GM21526 (cell line): ENCODE measurements around the gene GABBR2.

Experiments used
- ATAC-seq: cut with Tn5 transposase; IDR thresholded peaks from one replicate; pipeline ENCODE4 v1.9.1; 2021; ENCODE audit warnings: moderate library complexity; ENCODE audit not compliant: unreplicated experiment, low FRiP score

Gene GABBR2

DNA sequence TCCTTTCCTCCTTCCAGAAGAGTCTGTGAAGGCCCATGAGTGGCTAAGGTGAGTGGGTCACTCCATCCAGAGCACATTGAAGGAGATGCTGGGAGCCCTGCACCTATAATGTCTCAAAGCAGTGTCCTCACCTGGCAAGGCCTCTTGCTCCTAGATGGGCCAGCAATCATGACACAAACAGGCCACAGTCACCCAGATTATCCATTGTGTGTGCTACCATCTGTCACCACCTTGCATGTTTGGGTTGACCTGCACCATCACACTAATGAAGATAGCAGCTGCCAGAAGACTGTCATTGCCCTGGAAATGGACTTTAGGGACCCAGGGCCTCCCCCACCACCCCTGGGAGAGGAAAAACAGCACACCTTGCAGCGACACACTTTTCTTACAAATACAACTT is 69.6 kb downstream of the GABBR2 start:
- no peak for ATAC-seq

DNA sequence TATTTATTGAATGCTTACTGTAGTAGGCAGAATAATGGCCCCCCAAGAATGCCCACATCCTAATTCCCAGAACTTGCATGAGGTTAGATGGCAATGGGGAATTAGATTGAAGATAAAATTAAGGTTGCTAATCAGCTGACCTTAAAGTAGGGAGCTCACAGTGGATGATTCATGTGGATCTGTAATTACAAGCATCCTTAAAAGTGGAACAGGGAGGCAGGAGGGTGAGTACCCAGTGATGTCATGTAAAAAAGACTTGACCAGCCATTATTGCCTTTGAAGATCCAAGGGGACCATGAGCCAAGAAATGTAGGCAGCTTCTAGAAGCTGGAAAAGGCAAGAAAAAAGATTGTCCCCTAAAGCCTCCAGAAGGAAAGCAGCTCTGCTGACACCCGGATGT is 71.4 kb downstream of the GABBR2 start:
- no peak for ATAC-seq

DNA sequence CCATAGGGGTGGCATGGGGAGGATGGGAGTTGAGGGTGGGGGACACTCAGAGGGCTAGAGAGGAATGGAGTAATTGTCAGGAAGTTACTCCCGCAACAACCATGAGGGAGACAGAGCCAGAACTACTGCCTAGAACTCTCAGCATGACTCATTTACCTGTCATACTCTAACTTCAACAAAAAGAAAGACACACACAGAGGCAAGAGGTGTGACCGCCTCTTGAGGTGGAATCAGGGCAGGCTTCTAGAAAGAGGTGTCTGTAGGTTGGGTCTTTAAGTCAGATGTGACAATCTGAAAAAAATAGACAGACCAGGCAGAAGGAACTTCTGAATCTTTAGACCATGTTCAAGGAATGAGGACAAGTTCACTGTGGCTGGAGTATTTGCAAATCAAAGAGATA is 73.4 kb downstream of the GABBR2 start:
- no peak for ATAC-seq

DNA sequence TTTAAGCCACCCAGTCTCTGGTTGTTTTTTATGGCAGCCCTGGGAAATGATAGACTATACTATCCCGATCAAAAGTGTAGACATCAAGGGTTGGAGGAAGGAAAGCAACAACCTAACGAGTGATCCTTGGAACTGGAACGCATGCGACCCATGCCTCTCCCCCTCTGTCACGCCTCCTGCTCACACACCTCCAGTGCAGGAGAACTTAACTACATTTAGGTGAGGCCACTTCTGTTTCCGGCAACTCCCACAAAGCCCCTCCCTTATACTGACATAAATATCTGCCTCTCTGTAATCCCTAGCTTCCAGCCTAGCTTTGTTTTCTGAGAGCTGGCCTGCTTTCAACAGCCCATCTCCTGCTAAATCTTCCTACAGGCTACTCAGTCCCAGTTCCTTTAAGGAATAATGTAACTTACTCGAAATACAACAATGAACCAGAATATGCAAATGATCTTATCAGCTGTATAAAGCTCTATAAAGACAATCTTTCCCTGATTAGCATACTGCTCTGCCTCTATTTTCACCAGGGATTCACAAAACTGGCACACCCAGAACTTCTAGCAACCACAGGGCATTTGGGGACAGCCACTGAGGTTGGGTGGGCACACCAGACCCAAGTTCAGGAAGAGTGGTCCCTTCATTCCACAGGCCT is 73.9 kb downstream of the GABBR2 start:
- no peak for ATAC-seq

DNA sequence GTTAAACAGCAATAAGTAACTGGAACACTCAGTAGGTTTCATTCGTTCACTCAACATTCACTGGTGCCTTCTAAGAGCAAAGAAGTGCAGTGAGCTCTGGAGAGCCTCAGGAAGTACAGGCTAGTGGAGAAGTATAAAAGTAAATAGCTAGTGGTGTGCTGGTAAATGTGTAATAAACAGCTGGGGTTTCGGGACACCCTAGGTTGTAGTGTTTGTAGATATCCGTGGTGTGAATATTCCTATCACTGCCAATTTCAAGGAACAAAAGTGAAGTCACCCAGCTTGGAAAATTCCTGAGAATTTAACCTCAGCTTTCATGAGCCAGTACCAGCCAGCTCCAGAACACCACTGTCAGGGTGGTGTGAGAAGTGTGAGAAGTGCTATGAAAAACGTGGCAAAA is 75.9 kb downstream of the GABBR2 start:
- no peak for ATAC-seq

DNA sequence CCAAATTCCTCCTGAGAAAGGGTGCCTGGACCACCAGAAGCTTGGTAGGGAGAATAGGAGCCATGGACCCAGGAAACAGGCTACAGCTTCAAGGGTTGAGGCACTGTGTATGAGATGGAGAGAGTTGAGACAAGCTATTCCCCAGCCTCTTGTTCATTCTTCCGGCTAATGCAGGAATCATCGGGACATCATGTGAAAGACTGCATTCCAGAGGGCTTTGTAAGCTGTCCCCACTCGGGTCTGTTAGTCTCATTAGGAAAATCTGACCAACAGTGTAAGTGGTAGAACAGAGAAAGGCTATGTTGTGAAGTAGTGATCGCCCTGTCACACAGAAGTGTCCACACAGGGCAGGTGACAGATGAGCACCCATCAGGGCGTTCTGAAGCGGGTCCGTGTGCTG is 81.4 kb downstream of the GABBR2 start:
- no peak for ATAC-seq

DNA sequence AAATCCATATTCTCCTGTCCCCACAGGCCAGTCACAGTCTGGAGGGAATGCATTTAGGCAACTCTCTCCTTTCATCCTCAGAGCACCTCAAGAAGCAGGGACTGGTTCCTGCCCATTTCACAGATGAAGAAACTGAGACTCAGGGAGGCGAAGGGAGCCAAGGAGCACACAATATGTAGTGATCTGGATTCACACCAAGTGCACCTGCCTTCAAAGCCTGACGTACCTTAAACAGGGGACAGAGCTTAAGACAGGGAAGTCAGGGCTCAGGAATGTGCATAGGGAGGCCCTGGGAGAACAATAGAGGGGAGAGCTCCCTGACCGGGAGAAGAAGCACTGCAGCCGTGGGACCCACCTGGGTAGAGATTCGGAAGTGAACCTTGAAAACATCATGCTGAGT is 83.0 kb downstream of the GABBR2 start:
- ATAC-seq, result no peak

DNA sequence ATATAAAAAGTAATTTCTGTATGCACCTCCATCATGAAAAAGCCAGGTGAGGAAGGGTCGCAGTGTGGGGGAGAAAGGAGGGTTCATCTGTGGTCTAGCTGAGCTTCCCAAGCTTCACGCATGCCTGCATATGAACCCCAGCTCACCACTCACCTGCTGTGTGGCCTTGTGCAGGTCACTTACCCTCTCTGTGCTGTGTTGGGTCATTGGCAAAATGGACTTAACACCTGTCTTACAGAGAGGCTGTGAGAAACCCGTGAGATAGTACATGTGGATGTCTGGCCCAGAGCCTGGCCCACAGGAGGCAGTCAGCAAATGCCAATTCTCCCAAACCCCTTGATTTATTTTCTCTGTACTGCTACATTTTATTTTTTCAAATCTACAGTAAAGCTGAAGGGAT is 88.9 kb downstream of the GABBR2 start:
- no peak for ATAC-seq

DNA sequence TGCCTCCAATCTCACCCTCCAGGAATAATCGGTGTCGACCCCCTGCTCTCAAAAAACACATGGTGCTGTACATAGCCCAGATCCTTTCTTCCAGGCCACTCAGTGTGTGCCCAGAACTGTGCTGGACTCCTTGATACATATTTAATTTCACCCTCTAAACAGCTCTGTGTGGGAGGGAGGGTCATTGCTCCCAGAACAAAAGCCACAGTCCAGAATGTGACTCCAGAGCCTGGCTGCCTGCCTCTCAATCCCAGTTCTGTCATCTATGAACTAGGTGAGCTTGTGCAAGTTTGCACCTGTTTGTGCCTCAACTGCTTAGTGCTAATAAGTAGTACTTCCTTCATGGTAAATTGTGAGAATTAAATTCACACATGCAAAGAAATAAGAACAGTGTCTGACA is 93.1 kb downstream of the GABBR2 start:
- no peak for ATAC-seq

DNA sequence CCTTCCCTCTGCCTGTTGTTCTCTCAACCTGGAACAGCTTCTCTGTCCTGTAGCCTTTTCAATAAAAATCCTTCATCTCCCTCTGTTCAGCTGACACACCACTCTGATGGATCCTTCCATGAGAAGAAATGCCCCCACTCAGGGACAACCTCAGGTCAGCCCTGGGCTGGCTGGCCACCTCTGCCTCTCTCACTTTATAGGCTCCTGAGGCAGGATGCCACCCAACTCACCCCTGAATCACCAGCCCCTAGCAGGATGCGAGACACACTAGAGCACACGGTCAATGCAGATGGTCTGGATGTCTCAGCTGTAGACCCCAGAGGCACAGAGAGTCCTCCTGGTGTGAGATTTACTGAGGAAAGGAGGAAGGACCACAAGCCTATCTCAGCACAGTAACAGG is 93.8 kb downstream of the GABBR2 start:
- no peak for ATAC-seq

DNA sequence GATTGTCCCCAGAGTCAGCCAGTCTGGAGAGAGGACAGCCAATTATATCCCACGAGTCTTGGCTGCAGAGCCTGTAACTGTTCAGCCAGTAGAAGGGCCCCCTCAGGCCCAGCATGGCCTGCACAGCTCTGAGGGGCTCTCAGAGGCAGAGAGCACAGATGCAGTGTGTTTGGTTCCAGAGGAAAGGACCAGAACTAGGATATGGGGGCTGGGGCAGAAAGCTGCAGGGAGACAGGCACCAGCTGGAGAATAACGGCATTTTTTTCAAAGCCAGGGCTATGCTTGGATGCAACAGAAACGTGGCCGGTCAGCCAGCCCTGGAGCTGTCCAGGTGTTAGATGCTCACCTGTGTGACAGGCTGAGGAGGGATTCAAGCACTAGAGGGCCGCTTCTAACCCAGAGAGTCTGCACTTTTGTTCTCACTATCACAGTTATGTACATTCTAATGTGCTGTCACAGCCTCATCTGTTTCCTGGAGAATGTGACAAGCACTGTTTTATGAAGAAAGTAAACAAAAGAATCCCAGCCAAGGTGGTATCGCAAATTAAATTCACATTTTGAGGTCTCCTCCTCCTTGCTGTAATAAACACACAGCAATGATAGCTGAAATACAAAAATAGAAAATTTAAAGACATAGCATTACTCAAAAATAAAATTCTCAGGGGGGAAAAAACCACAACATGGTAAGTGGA is 96.5 kb downstream of the GABBR2 start:
- no peak for ATAC-seq

DNA sequence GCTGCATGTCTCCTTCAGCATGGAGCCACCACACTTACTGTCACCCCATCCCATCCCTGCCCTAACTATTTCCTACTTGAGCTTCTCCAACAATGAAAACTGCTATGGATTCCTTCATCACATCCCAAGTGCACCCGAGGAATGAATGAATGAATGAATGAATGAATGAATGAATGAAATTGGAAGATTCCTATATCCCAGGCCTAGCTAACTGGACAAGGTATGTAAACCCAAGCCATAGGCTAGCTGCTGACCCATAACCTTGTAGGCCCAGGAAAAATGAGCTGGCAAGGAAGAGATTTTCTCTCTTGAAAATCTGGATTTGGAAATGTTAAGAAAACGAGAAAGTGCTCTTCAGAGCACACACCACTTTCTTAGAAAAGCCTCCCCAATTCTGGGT is 97.4 kb downstream of the GABBR2 start:
- ATAC-seq, result no peak

DNA sequence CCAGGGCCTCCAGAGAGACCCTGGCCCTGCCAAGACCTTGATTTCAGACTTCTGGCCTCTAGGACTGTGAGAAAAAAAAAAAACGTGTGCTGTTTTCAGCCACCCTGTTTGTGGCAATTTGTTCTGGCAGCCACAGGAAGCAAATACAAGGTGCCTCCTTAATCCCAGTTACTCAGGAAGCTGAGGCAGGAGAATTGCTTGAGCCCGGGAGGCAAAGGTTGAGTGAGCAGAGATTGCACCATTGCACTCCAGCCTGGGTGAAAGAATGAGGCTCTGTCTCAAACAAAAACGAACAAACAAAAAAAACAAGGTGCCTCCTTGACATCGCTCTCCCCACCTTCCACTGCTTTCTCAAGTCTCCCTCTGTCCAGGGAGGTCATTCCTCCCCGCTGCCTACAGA is 98.0 kb downstream of the GABBR2 start:
- no peak for ATAC-seq

DNA sequence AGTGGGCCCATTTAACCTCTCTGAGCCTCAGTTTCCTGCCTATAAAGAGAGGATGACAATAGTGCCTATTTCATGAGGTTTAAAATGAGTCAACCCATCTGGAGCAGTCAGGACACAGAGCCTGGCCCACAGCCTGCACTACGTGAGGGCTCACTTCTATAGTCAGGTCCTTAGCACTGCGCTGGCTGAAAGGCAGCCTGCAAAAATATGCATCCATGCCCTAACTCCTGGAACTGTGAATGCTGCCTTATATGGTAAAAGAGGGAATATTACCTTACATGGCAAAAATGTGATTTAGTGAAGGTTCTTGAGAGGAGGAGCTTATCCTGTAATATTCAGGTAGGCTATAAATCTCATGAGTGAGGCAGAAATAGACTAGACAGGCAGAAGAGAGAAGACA is 98.5 kb downstream of the GABBR2 start:
- no peak for ATAC-seq

DNA sequence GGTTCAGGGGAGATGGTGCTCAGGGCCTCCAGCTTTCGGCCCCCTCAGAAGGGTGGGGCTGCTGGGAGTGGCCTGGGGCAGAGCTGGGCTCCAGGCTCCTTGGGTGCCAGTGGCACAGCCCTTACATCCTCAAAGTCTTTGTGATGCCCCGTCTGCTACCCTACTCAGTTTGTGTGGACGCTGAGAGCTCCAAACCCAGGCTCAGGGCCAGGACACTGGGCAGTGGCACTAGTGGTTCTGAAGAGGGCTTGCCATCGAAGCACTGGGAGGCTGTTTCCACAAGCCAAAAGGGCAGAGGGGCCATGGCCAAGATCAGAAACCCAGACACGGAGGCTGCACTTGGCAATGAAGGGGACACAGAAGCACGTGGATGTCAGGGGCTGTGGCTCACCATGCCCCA is 99.1 kb downstream of the GABBR2 start:
- ATAC-seq, result no peak

DNA sequence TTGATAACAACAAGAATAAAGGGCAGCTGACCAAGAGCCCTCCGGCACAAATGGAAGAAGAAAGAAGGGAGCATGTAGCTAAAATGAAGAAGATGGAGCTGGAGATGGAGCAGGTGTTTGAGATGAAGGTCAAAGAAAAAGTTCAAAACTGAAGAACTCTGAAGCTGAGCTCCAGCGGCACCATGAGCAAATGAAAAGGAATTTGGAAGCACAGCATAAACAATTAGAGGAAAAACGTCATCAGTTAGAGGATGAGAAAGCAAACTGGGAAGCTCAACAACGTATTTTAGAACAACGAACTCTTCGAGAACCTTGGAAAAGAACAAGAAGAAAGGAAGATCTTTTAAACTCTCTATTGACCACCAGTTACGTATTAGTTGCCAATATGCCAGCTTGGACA is 100.9 kb downstream of the GABBR2 start:
- ATAC-seq, result no peak

DNA sequence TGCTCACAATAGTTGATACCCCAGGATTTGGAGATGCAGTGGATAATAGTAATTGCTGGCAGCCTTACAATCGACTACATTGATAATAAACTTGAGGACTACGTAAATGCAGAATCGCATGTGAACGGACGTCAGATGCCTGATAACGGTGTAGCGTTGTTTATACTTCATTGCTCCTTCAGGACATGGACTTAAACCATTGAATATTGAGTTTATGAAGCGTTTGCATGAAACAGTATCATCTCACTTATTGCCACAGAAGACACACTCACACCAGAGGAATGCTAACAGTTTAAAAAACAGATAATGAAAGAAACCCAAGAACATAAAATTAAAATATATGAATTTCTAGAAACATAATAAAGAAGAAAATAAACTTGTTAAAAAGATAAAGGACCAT is 101.6 kb downstream of the GABBR2 start:
- no peak for ATAC-seq

DNA sequence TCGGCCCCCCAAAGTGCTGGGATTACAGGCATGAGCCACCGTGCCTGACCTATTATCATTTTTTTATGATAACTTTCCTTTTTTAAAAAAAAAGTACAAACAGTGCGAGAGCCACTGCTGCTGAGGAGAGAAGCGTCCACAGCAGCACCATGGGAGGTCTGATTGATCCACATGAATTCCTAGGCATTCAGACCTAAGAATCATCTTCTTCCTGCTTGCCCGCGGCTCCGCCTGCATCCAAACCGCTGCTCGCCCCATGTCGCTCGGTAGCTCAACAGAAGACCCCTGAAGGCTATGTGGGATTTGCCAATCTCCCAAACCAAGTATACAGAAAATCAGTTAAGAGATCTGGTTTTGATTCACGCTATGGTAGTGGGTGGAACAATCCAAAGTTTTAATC is 102.0 kb downstream of the GABBR2 start:
- ATAC-seq, result no peak

DNA sequence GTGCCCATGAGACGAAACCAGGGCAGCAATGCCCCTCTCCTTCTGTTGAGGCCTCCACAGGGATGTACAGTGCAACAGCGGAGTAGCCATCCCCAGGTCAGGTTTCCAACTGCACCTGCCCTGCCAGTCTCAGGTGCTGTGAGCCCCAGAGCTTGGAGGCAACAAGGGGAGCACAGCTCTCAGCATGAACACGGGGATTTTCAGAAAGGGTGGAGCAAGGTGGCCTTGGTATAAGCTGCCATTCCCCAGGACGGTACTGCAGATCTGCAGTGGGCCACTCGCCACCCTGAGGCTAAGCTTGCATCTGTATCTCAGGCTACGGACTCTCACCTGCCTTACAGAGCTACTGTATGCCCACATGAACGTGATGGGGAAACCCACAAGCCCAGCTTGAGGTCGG is 103.6 kb downstream of the GABBR2 start:
- ATAC-seq, result no peak

DNA sequence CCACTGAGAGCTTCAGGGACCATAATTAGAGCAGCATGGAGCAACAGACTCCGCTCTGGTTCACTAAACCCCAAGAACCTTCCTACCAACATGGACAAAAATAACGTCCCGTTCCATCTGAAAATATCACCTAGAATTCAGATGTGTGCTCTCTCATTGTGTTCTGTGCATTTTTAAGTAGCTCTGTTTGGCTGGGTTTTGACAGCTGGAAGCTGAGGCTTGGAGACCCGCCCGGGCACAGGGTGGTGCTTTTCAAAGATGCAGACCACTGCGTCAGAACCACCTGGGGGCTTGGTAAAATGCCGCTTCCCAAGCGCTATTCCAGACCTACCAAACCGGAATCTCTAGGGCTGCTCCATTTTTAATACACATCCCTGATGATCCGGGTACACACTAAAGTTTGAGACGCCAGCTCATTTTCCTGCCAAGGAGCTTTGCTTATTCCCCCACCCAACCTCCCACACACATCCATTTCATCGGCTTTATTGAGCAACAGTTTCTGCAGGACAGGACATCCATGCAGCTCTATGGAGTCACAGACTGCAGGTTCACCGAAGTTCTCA is 104.8 kb downstream of the GABBR2 start:
- no peak for ATAC-seq

DNA sequence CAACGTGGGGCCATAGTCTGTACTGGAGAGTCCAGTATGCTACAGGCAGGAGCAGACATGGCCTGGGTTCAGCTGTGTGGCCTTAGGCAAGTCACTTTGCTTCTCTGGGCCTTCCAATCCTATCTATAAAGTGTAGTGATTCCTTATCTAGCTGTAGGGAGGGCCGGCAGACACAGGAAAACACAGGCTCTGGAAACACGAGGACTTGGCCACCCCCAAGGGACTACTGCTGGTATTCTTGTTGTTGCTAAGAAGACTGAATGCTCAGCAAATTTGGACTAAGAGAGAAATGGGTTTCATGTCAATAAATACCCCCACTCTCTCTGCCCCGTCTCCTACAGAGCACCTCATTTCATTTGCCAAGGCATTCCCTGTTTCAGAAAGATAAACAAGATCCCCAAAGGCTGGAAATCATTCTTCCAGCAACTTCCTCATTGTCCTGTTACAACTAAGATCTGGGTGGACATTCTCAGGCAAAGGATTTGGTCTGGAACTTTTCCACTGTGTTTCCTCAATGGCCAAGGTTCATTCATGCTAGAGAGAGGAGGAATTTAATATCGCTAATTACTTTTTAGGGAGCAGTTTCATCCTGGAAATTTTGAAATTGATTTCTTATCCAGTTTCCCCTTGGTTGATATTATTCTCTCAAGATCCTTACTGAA is 105.8 kb downstream of the GABBR2 start:
- ATAC-seq, result no peak

DNA sequence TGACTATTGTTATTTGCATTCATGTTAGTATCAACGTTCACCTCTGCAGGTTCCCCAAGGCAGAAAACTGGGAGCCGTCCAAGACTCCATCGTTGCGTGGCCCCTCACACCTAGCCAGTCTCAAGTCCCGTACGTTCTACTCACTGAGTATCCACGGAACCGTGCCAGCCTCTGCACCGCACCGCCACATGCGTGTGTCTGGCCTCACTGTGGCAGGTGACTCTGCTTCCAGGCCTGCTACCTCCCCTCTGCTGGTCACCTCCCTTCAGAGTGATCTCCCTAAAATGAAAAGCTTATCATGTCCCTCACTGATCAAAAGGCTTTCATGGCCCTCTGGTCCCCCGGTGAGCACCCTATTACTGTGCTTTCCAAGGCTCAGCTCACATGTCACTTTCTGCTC is 108.1 kb downstream of the GABBR2 start:
- ATAC-seq, result no peak
